Caco-2 (cell line): Measurements from ENCODE around the gene MTNR1B. TPM values are rescaled to one million over a fixed set of nuclear protein-coding genes. Genes with fewer than 3 reads are reported as not detected.

Source experiments
- BruUV-seq: library from RNA; stranded (reverse); fragments of 400-500 nt; replicated peaks from 2 replicates; lab custom pipeline; 2021; lab: Mats Ljungman, UMichigan
- CTCF ChIA-PET: fragments of 300-600 bp; sonication (Branson Sonifier 250); formaldehyde crosslinking; loops from one replicate; lab custom pipeline; 2022; ENCODE audit warnings: antibody characterized with exemption; lab: Charles Lee
- POLR2A ChIA-PET: fragments of 300-600 bp; sonication (Branson Sonifier 250); formaldehyde crosslinking; loops from one replicate; lab custom pipeline; 2022; ENCODE audit warnings: antibody characterized with exemption; lab: Charles Lee
- DNase-seq, 2 experiments: peaks; one replicate each; pipeline versions ENCODE4 v3.0.0 to v3.0.0-alpha.2; 2020 to 2022
- H3K27me3 ChIP-seq: replicated peaks from 2 replicates; pipeline ENCODE4 v1.6.0; 2011; ENCODE audit warnings: low read length; ENCODE audit not compliant: control insufficient read depth, insufficient read depth
- H3K36me3 ChIP-seq: 2 replicates; pipeline ENCODE4 v1.5.1; 2011; ENCODE audit warnings: low read length; ENCODE audit not compliant: control insufficient read depth, insufficient read depth
- H3K4me1 ChIP-seq: fragments of 250-450 bp; sonication (Bioruptor Pico); 2 replicates; pipeline ENCODE4 v1.5.1; 2020; ENCODE audit warnings: mild to moderate bottlenecking
- H3K4me3 ChIP-seq: 2 replicates; pipeline ENCODE4 v1.5.1; 2011; ENCODE audit warnings: low read depth, mild to moderate bottlenecking, control low read depth, low read length
- H3K9me3 ChIP-seq: fragments of 250-450 bp; sonication (Bioruptor Pico); 2 replicates; pipeline ENCODE4 v1.5.1; 2020; ENCODE audit warnings: mild to moderate bottlenecking, moderate library complexity
- H3K27ac Mint-ChIP-seq: one replicate; pipeline ENCODE4 v1.8.0; 2022; ENCODE audit warnings: mixed read lengths; ENCODE audit not compliant: unreplicated experiment
- H3K27me3 Mint-ChIP-seq: one replicate; pipeline ENCODE4 v1.8.0; 2022; ENCODE audit warnings: mixed read lengths; ENCODE audit not compliant: insufficient read depth, unreplicated experiment
- H3K36me3 Mint-ChIP-seq: one replicate; pipeline ENCODE4 v1.8.0; 2022; ENCODE audit warnings: mild to moderate bottlenecking, mixed read lengths; ENCODE audit not compliant: insufficient read depth, unreplicated experiment
- H3K4me1 Mint-ChIP-seq: one replicate; pipeline ENCODE4 v1.8.0; 2022; ENCODE audit warnings: low read depth, mixed read lengths; ENCODE audit not compliant: unreplicated experiment
- H3K4me3 Mint-ChIP-seq: one replicate; pipeline ENCODE4 v1.8.0; 2022; ENCODE audit warnings: mild to moderate bottlenecking, moderate library complexity, mixed read lengths; ENCODE audit not compliant: unreplicated experiment
- H3K9me3 Mint-ChIP-seq: one replicate; pipeline ENCODE4 v1.8.0; 2022; ENCODE audit warnings: mixed read lengths; ENCODE audit not compliant: unreplicated experiment
- CTCF ChIP-seq, 2 experiments: fragments of 200-600 bp in 1 of 2; IDR thresholded peaks; 1 replicate in 1 of 2; 2 replicates in 1 of 2; pipeline versions ENCODE4 v1.5.1 to v1.8.0; 2011 to 2022; ENCODE audit warnings: antibody characterized with exemption in 1 of 2, control low read depth in 1 of 2, inconsistent platforms in 1 of 2, low read depth in 1 of 2, low read length in 1 of 2, mild to moderate bottlenecking in 1 of 2, moderate library complexity in 1 of 2; ENCODE audit not compliant: insufficient read depth in 1 of 2, severe bottlenecking in 1 of 2, unreplicated experiment in 1 of 2
- intact Hi-C: fragments of 100-400 bp; cut with micrococcal nuclease; formaldehyde crosslinking; loops from one replicate; pipeline ENCODE4 v1.10.0; 2022; ENCODE audit not compliant: unreplicated experiment
- total RNA-seq: library from RNA; stranded (reverse); gene quantifications from 2 replicates; pipeline ENCODE4 v1.2.3, GENCODE V29; 2022

Gene MTNR1B
- total RNA-seq, 1 experiment from 2014 or later = not detected

DNA sequence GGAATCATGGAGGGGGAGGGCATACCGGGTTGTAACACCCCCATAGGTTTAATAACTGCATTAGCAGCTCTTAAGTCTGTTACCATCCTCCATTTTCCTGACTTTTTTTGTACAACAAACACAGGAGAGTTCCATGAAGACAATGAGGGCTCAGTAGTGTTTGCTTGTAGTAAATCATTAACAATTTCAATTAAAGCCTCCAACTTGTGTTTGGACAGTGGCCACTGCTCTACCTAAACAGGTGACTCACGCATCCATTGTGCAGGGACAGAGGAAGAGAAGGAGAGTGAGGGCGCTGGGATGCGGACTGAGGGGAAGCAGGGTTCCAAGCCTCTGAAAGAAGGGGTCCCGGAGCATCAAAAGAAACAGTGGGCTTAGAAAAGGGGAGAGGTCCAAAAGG is 21.3 kb upstream of the MTNR1B start:
- Mint-ChIP-seq H3K27me3 (peaks cover 2% of the 10 kb centered on the region), H3K4me1 (peaks cover 8% of the 10 kb centered on the region), H3K36me3 (no peaks in the 10 kb centered on the region), H3K9me3 (peaks cover 70% of the 10 kb centered on the region), H3K27ac (peak overlapping the region; percentile 3), H3K4me3 (peak overlapping the region; percentile 16)
- H3K9me3 ChIP-seq = peaks cover 13% of the 10 kb centered on the region
- no peak for TF ChIP-seq CTCF (IDR thresholded peaks at IDR 0.05; ENCODE audit: insufficient read depth in 1 of 2, low read depth in 1 of 2, low read length in 1 of 2, severe bottlenecking in 1 of 2, unreplicated experiment in 1 of 2)
- CTCF ChIA-PET = no interaction called here
- no peaks in the 10 kb centered on the region for H3K36me3 ChIP-seq
- DNase-seq = peak; percentile 32 to 63
- no peak overlapping the region for H3K4me3 ChIP-seq
- intact Hi-C loops = no loop called here
- POLR2A ChIA-PET = no interaction called here
- no peaks in the 10 kb centered on the region for H3K27me3 ChIP-seq
- H3K4me1 ChIP-seq = no peaks in the 10 kb centered on the region
- no TSS peak for BruUV-seq

- no peak for TF ChIP-seq CTCF (IDR thresholded peaks at IDR 0.05; ENCODE audit: insufficient read depth in 1 of 2, low read depth in 1 of 2, low read length in 1 of 2, severe bottlenecking in 1 of 2, unreplicated experiment in 1 of 2)
- peaks cover 9% of the 10 kb centered on the region for H3K9me3 ChIP-seq
- ChIA-PET POLR2A (no interaction called here), CTCF (no interaction called here)
- no TSS peak for BruUV-seq
- peaks cover 17% of the 10 kb centered on the region for H3K9me3 Mint-ChIP-seq
- no peak overlapping the region for H3K4me3 Mint-ChIP-seq
- no peaks in the 10 kb centered on the region for H3K36me3 Mint-ChIP-seq
- H3K27me3 ChIP-seq = no peaks in the 10 kb centered on the region; the same call in 1 of the 2 replicates
- peaks cover 21% of the 10 kb centered on the region for H3K27me3 Mint-ChIP-seq
- H3K4me3 ChIP-seq = no peak overlapping the region
- DNase-seq = no peak
- no peak overlapping the region for H3K27ac Mint-ChIP-seq
- H3K4me1 ChIP-seq = no peaks in the 10 kb centered on the region
- no peaks in the 10 kb centered on the region for H3K36me3 ChIP-seq
- intact Hi-C loops = no loop called here
- H3K4me1 Mint-ChIP-seq = no peaks in the 10 kb centered on the region
These were observed 15.4 kb upstream of the MTNR1B start for GRCh38 chr11:92954003-92954402.

- ChIA-PET CTCF (no interaction called here), POLR2A (no interaction called here)
- BruUV-seq = no TSS peak
- Mint-ChIP-seq H3K9me3 (peaks cover 2% of the 10 kb centered on the region), H3K36me3 (no peaks in the 10 kb centered on the region), H3K27ac (no peak overlapping the region), H3K27me3 (peaks cover 21% of the 10 kb centered on the region), H3K4me3 (no peak overlapping the region), H3K4me1 (no peaks in the 10 kb centered on the region)
- Histone ChIP-seq H3K4me3 (no peak overlapping the region), H3K9me3 (peaks cover 3% of the 10 kb centered on the region; the same call in 1 of the 2 replicates), H3K27me3 (no peaks in the 10 kb centered on the region; the same call in 1 of the 2 replicates), H3K4me1 (no peaks in the 10 kb centered on the region), H3K36me3 (no peaks in the 10 kb centered on the region)
- no peak for TF ChIP-seq CTCF (IDR thresholded peaks at IDR 0.05; ENCODE audit: insufficient read depth in 1 of 2, low read depth in 1 of 2, low read length in 1 of 2, severe bottlenecking in 1 of 2, unreplicated experiment in 1 of 2)
- DNase-seq = no peak
- intact Hi-C loops = no loop called here
These were observed 13.6 kb upstream of the MTNR1B start for GRCh38 chr11:92955860-92956259.
